ENCODE results near the gene PACSIN2. TPM values are rescaled to one million over a fixed set of nuclear protein-coding genes. Genes with fewer than 3 reads are reported as not detected.

The PACSIN2 gene
- 166 to 205 TPM (median 196 TPM) in 5 replicates for total RNA-seq (2022; extraction: Qiagen RNA extraction)

GRCh38 chr22:43014869-43015676, at the start of gene PACSIN2:
TSS of gene PACSIN2 (minus strand) at chr22:43015149. CDS start at chr22:42912080, 103,069 bp downstream.

GRCh38 chr22:42856865-42857704, 157.9 kb downstream of the PACSIN2 start, which contains the start of gene ARFGAP3:
TSS of gene ARFGAP3 (minus strand) at chr22:42857273. CDS start at chr22:42857182, 91 bp downstream.

Other genes with a start within 250 kb of the PACSIN2 start
- gene ARFGAP3, start 157.9 kb downstream of the PACSIN2 start, total RNA-seq (2022; extraction: Qiagen RNA extraction), result 19.1 to 25.1 TPM (median 23.1 TPM) in 5 replicates
- 2.0 to 3.3 TPM (median 2.5 TPM) in 5 replicates for gene TTLL1, start 74.2 kb upstream of the PACSIN2 start, total RNA-seq (2022; extraction: Qiagen RNA extraction)
- 1.7 to 2.5 TPM (median 2.0 TPM) in 5 replicates for gene BIK, start 95.6 kb upstream of the PACSIN2 start, total RNA-seq (2022; extraction: Qiagen RNA extraction)
- gene MCAT, start 128.2 kb upstream of the PACSIN2 start, total RNA-seq (2022; extraction: Qiagen RNA extraction), result 16.2 to 28.3 TPM (median 24.8 TPM) in 5 replicates
- 142 to 259 TPM (median 233 TPM) in 5 replicates for gene TSPO, start 136.4 kb upstream of the PACSIN2 start, total RNA-seq (2022; extraction: Qiagen RNA extraction)
- gene TTLL12, start 172.0 kb upstream of the PACSIN2 start, total RNA-seq (2022; extraction: Qiagen RNA extraction), result 21.8 to 27.3 TPM (median 25.6 TPM) in 5 replicates